Activated naive CD4-positive, alpha-beta T cell treated with anti-CD3 and anti-CD28 coated beads for 36 hours (primary cell): ENCODE data around the gene BCL10. TPM values are rescaled to one million over a fixed set of nuclear protein-coding genes. Genes with fewer than 3 reads are reported as not detected.

Experiments used
- CTCF ChIA-PET: fragments of 350-600 bp; sonication (Branson Sonifier 250); formaldehyde crosslinking; loops from one replicate; lab custom pipeline; 2021; ENCODE audit warnings: antibody characterized with exemption; lab: Charles Lee
- DNase-seq: peaks from one replicate; pipeline ENCODE4 v3.0.0-alpha.2; 2020
- H3K27ac Mint-ChIP-seq: one replicate; pipeline ENCODE4 v1.8.0; 2021; ENCODE audit warnings: mild to moderate bottlenecking, mixed read lengths
- H3K27me3 Mint-ChIP-seq: one replicate; pipeline ENCODE4 v1.8.0; 2021; ENCODE audit warnings: low read depth, mixed read lengths
- H3K36me3 Mint-ChIP-seq: one replicate; pipeline ENCODE4 v1.8.0; 2021; ENCODE audit warnings: low read depth, mixed read lengths
- H3K4me1 Mint-ChIP-seq: one replicate; pipeline ENCODE4 v1.8.0; 2021; ENCODE audit warnings: low read depth, mixed read lengths
- H3K4me3 Mint-ChIP-seq: one replicate; pipeline ENCODE4 v1.8.0; 2021; ENCODE audit warnings: mild to moderate bottlenecking, moderate library complexity, mixed read lengths
- H3K9me3 Mint-ChIP-seq: one replicate; pipeline ENCODE4 v1.8.0; 2021; ENCODE audit warnings: mixed read lengths
- intact Hi-C: fragments of 100-400 bp; cut with micrococcal nuclease; formaldehyde crosslinking; loops from one replicate; pipeline ENCODE4 v1.15.1; 2023
- total RNA-seq, 2 experiments: library from RNA; stranded (reverse); gene quantifications; one replicate each; pipeline ENCODE4 v1.2.3, GENCODE V29; 2021

Gene BCL10
- total RNA-seq, 2 experiments from 2014 or later, result 13.8 to 17.7 TPM

- CTCF ChIA-PET, result interaction anchor here (3.1 kb wide), 1 partner anchor 19 kb away, joined by 29 read pairs; the partner anchor contains the start of gene C1orf52
- intact Hi-C loops, result loop anchor here (2.0 to 10.0 kb wide), 11 partner anchors 423 to 1773 kb away; partner anchors contain the start of genes CTBS, PRKACB, SAMD13 and SH3GLB1
- Mint-ChIP-seq H3K4me3 (no peak overlapping the region), H3K27ac (no peak overlapping the region), H3K27me3 (no peaks in the 10 kb centered on the region), H3K36me3 (peaks cover 10% of the 10 kb centered on the region), H3K4me1 (peaks cover 45% of the 10 kb centered on the region), H3K9me3 (no peaks in the 10 kb centered on the region)
- DNase-seq, result no peak
Measured at GRCh38 chr1:85277802-85278201, 1.4 kb upstream of the BCL10 start.

GRCh38 chr1:85276978-85277639, 677 bp upstream of the BCL10 start:
- H3K4me1 Mint-ChIP-seq, result peaks cover 45% of the 10 kb centered on the region
- no peaks in the 10 kb centered on the region for H3K9me3 Mint-ChIP-seq
- peak overlapping the region; percentile 69 for H3K27ac Mint-ChIP-seq
- peaks cover 10% of the 10 kb centered on the region for H3K36me3 Mint-ChIP-seq
- H3K27me3 Mint-ChIP-seq, result no peaks in the 10 kb centered on the region
- DNase-seq, result no peak
- intact Hi-C loops, result loop anchor here (1.0 to 10.0 kb wide), 17 partner anchors 18 to 1772 kb away; partner anchors contain the start of genes C1orf52, CTBS, HS2ST1 and PRKACB
- H3K4me3 Mint-ChIP-seq, result peak overlapping the region; percentile 80
- CTCF ChIA-PET, result interaction anchor here (0.9 to 3.1 kb wide), 4 partner anchors 18 to 334 kb away, joined by 4 to 29 read pairs (median 5); partner anchors contain the start of gene C1orf52

DNA sequence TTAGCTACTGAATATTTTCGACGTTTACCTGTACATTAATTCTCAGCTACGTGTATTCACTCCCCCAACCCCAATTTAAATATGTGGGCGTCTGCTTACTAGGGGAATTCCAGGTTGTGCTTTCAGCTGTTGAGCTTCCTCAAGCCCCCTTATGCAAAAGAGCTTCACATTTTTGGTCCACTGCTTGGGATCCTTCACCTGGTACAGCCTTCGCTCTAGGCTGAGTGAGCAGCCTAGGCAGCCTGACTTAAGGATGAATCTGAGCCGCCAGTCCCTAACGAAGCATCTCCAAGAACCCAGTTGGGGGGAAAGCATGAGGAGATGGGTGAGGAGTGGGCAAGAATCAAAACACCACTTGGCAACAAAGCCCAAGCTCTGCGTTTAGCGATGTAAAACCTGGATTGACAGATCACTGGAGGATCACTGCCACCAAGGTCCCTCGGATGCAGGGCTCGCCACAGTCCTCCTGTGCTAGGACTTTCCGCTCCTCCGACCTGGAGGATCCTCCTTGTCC, 674 bp downstream of the BCL10 start:
- CTCF ChIA-PET, result interaction anchor here (1.1 to 3.1 kb wide), 4 partner anchors 17 to 333 kb away, joined by 4 to 29 read pairs (median 6); partner anchors contain the start of gene C1orf52
- Mint-ChIP-seq H3K4me3 (peak overlapping the region; percentile 80), H3K4me1 (peaks cover 52% of the 10 kb centered on the region), H3K27ac (peak overlapping the region; percentile 87), H3K9me3 (no peaks in the 10 kb centered on the region), H3K36me3 (peaks cover 13% of the 10 kb centered on the region), H3K27me3 (no peaks in the 10 kb centered on the region)
- intact Hi-C loops, result loop anchor here (1.0 to 10.0 kb wide), 18 partner anchors 16 to 1771 kb away; partner anchors contain the start of genes C1orf52, CTBS, GNG5 and HS2ST1
- DNase-seq, result no peak

DNA sequence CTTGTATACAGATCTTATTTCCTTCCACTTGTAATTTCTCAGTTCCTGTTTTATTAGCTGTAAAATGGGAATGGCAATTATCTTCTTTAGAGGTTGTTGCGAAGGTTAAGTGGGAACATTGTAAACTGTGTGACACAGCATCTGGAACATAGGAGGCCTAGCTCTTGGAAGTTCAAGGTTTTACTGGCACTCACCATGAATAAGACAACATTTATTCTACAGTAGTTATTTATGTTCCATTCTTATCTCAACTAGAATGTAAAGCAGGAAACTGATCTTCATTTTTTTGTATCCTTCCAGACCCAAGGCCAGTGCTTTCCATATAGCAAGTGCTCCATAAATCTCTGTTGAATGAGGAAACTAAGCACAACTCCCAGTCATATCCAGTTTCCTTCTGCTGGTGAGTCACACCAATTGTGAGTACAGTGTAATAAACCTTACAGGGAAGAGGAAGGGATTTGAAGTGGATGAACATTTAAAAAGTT, 1.4 kb downstream of the BCL10 start:
- Mint-ChIP-seq H3K4me1 (peaks cover 55% of the 10 kb centered on the region), H3K9me3 (no peaks in the 10 kb centered on the region), H3K36me3 (peaks cover 13% of the 10 kb centered on the region), H3K4me3 (peak overlapping the region; percentile 80), H3K27ac (peak overlapping the region; percentile 87), H3K27me3 (no peaks in the 10 kb centered on the region)
- no peak for DNase-seq
- intact Hi-C loops, result loop anchor here (1.0 to 10.0 kb wide), 9 partner anchors 583 to 1770 kb away; partner anchors contain the start of genes CTBS, GNG5, PRKACB and SAMD13
- CTCF ChIA-PET, result interaction anchor here (1.1 to 3.1 kb wide), 2 partner anchors 16 to 330 kb away, joined by 5 to 29 read pairs; partner anchors contain the start of gene C1orf52

GRCh38 chr1:85273397-85273796, 3.0 kb downstream of the BCL10 start:
- intact Hi-C loops, result loop anchor here (10.0 kb wide), 4 partner anchors 969 to 1771 kb away; partner anchors contain the start of genes SAMD13 and SH3GLB1
- H3K4me3 Mint-ChIP-seq, result no peak overlapping the region

GRCh38 chr1:85268801-85269585, 7.4 kb downstream of the BCL10 start:
- H3K27ac Mint-ChIP-seq, result peak overlapping the region; percentile 21
- no peak for DNase-seq
- CTCF ChIA-PET, result interaction anchor here (0.8 to 3.4 kb wide), 3 partner anchors 10 to 12 kb away, joined by 3 to 22 read pairs (median 4); partner anchors contain the start of gene C1orf52
- H3K4me3 Mint-ChIP-seq, result no peak overlapping the region
- intact Hi-C loops, result no loop called here
- peaks cover 30% of the 10 kb centered on the region for H3K4me1 Mint-ChIP-seq
- peaks cover 29% of the 10 kb centered on the region for H3K36me3 Mint-ChIP-seq
- no peaks in the 10 kb centered on the region for H3K27me3 Mint-ChIP-seq
- H3K9me3 Mint-ChIP-seq, result no peaks in the 10 kb centered on the region

More at GRCh38 chr1:85273397-85273796, 3.0 kb downstream of the BCL10 start:
- no peaks in the 10 kb centered on the region for H3K27me3 Mint-ChIP-seq
- peaks cover 24% of the 10 kb centered on the region for H3K36me3 Mint-ChIP-seq
- H3K4me1 Mint-ChIP-seq, result peaks cover 47% of the 10 kb centered on the region
- CTCF ChIA-PET, result interaction anchor here (2.2 kb wide), 1 partner anchor 14 kb away, joined by 15 read pairs; the partner anchor contains the start of gene C1orf52
- DNase-seq, result no peak
- no peaks in the 10 kb centered on the region for H3K9me3 Mint-ChIP-seq
- no peak overlapping the region for H3K27ac Mint-ChIP-seq

GRCh38 chr1:85267313-85267712, 9.1 kb downstream of the BCL10 start:
- Mint-ChIP-seq H3K4me1 (peaks cover 17% of the 10 kb centered on the region), H3K4me3 (no peak overlapping the region), H3K27me3 (no peaks in the 10 kb centered on the region), H3K36me3 (peaks cover 23% of the 10 kb centered on the region), H3K27ac (no peak overlapping the region), H3K9me3 (no peaks in the 10 kb centered on the region)
- no peak for DNase-seq
- intact Hi-C loops, result no loop called here
- CTCF ChIA-PET, result interaction anchor here (0.6 to 1.7 kb wide), 2 partner anchors 11 to 282 kb away, joined by 3 to 4 read pairs; no protein-coding TSS in a partner anchor

- CTCF ChIA-PET, result interaction anchor here (0.7 to 1.4 kb wide), 2 partner anchors 9 to 20 kb away, joined by 3 to 5 read pairs; no protein-coding TSS in a partner anchor
- no peak overlapping the region for H3K27ac Mint-ChIP-seq
- peaks cover 20% of the 10 kb centered on the region for H3K36me3 Mint-ChIP-seq
- DNase-seq, result no peak
- peaks cover 9% of the 10 kb centered on the region for H3K4me1 Mint-ChIP-seq
- H3K4me3 Mint-ChIP-seq, result no peak overlapping the region
- no peaks in the 10 kb centered on the region for H3K27me3 Mint-ChIP-seq
- intact Hi-C loops, result no loop called here
- H3K9me3 Mint-ChIP-seq, result peaks cover 5% of the 10 kb centered on the region
Measured at GRCh38 chr1:85264150-85264549, 12.3 kb downstream of the BCL10 start.

GRCh38 chr1:85262985-85263384, 13.4 kb downstream of the BCL10 start:
- no peaks in the 10 kb centered on the region for H3K27me3 Mint-ChIP-seq
- H3K4me1 Mint-ChIP-seq, result peaks cover 16% of the 10 kb centered on the region
- H3K36me3 Mint-ChIP-seq, result peaks cover 18% of the 10 kb centered on the region
- H3K9me3 Mint-ChIP-seq, result peaks cover 5% of the 10 kb centered on the region
- intact Hi-C loops, result no loop called here
- no peak overlapping the region for H3K4me3 Mint-ChIP-seq
- no peak for DNase-seq
- CTCF ChIA-PET, result interaction anchor here (1.4 kb wide), 1 partner anchor 8 kb away, joined by 5 read pairs; no protein-coding TSS in a partner anchor
- no peak overlapping the region for H3K27ac Mint-ChIP-seq

GRCh38 chr1:85259912-85260274, 16.5 kb downstream of the BCL10 start:
- Mint-ChIP-seq H3K27me3 (no peaks in the 10 kb centered on the region), H3K27ac (no peak overlapping the region), H3K36me3 (peaks cover 27% of the 10 kb centered on the region), H3K4me3 (peak overlapping the region; percentile 96), H3K4me1 (peaks cover 37% of the 10 kb centered on the region), H3K9me3 (peaks cover 5% of the 10 kb centered on the region)
- DNase-seq, result no peak
- CTCF ChIA-PET, result interaction anchor here (0.9 to 5.1 kb wide), 25 partner anchors 9 to 817 kb away, joined by 3 to 65 read pairs (median 5); partner anchors contain the start of genes BCL10 and SYDE2
- intact Hi-C loops, result loop anchor here (1.0 to 5.0 kb wide), 11 partner anchors 16 to 781 kb away; partner anchors contain the start of genes BCL10, RPF1, SSX2IP and SYDE2
